Chondrocyte (in vitro differentiated cells): ENCODE measurements around the gene FER1L5. TPM values are rescaled to one million over a fixed set of nuclear protein-coding genes. Genes with fewer than 3 reads are reported as not detected.

Source experiments
- DNase-seq: peaks from one replicate; pipeline ENCODE4 v3.0.0; 2021; ENCODE audit warnings: mixed read lengths, low spot score
- H3K27ac Mint-ChIP-seq: one replicate; pipeline ENCODE4 v1.8.0; 2021; ENCODE audit warnings: mild to moderate bottlenecking, moderate library complexity, mixed read lengths; ENCODE audit not compliant: unreplicated experiment
- H3K27me3 Mint-ChIP-seq: 2 replicates; pipeline ENCODE4 v1.8.0; 2021; ENCODE audit warnings: low read depth, mixed read lengths
- H3K36me3 Mint-ChIP-seq: 2 replicates; pipeline ENCODE4 v1.8.0; 2021; ENCODE audit warnings: low read depth, mixed read lengths
- H3K4me1 Mint-ChIP-seq: 2 replicates; pipeline ENCODE4 v1.8.0; 2021; ENCODE audit warnings: low read depth, mild to moderate bottlenecking, mixed read lengths
- H3K4me3 Mint-ChIP-seq: one replicate; pipeline ENCODE4 v1.8.0; 2021; ENCODE audit warnings: mild to moderate bottlenecking, moderate library complexity, mixed read lengths; ENCODE audit not compliant: unreplicated experiment
- H3K9me3 Mint-ChIP-seq: 2 replicates; pipeline ENCODE4 v1.8.0; 2021; ENCODE audit warnings: low read depth, mixed read lengths
- CTCF ChIP-seq: fragments of 200-600 bp; sonication (generic); IDR thresholded peaks from 2 replicates; pipeline ENCODE4 v1.5.0; 2021; ENCODE audit warnings: antibody characterized with exemption, mild to moderate bottlenecking, moderate library complexity
- total RNA-seq: library from RNA; stranded (reverse); gene quantifications from 3 replicates; pipeline ENCODE4 v1.2.1, GENCODE V29; 2021

Gene FER1L5
- total RNA-seq, 1 donor from 2014 or later: not detected

GRCh38 chr2:96737831-96738230 is 95.3 kb downstream of the FER1L5 start:
- Mint-ChIP-seq H3K9me3 (no peaks in the 10 kb centered on the region), H3K4me1 (peaks cover 26% of the 10 kb centered on the region), H3K4me3 (no peak overlapping the region), H3K36me3 (peaks cover 11% of the 10 kb centered on the region), H3K27ac (no peak overlapping the region), H3K27me3 (no peaks in the 10 kb centered on the region)
- TF ChIP-seq CTCF: no peak
- DNase-seq: no peak

GRCh38 chr2:96739076-96739632 is 96.6 kb downstream of the FER1L5 start:
- Mint-ChIP-seq H3K36me3 (peaks cover 5% of the 10 kb centered on the region), H3K27ac (peak overlapping the region; percentile 98), H3K9me3 (no peaks in the 10 kb centered on the region), H3K4me1 (peaks cover 26% of the 10 kb centered on the region), H3K27me3 (no peaks in the 10 kb centered on the region), H3K4me3 (peak overlapping the region; percentile 100)
- no peak for DNase-seq
- TF ChIP-seq CTCF: no peak

GRCh38 chr2:96739633-96740428 is 97.3 kb downstream of the FER1L5 start, which contains the start of gene LMAN2L:
LMAN2L (minus strand) TSS chr2:96740064; CDS start chr2:96740040, 24 bp downstream.
- peaks cover 3% of the 10 kb centered on the region for H3K36me3 Mint-ChIP-seq
- TF ChIP-seq CTCF: peak; percentile 49
- peak within 1 kb of the TSS; percentile 100 for H3K4me3 Mint-ChIP-seq
- H3K27me3 Mint-ChIP-seq: peaks cover 1% of the 10 kb centered on the region
- peaks cover 26% of the 10 kb centered on the region for H3K4me1 Mint-ChIP-seq
- peak within 1 kb of the TSS; percentile 98 for H3K27ac Mint-ChIP-seq
- no peaks in the 10 kb centered on the region for H3K9me3 Mint-ChIP-seq
- DNase-seq: peak; percentile 99

GRCh38 chr2:96747061-96747617 is 104.6 kb downstream of the FER1L5 start:
- Mint-ChIP-seq H3K4me3 (no peak overlapping the region), H3K4me1 (peaks cover 6% of the 10 kb centered on the region), H3K27me3 (peaks cover 1% of the 10 kb centered on the region), H3K9me3 (no peaks in the 10 kb centered on the region), H3K27ac (no peak overlapping the region), H3K36me3 (no peaks in the 10 kb centered on the region)
- no peak for DNase-seq
- TF ChIP-seq CTCF: no peak

- Mint-ChIP-seq H3K27ac (no peak overlapping the region), H3K4me3 (no peak overlapping the region), H3K27me3 (no peaks in the 10 kb centered on the region), H3K4me1 (peaks cover 5% of the 10 kb centered on the region), H3K36me3 (no peaks in the 10 kb centered on the region), H3K9me3 (no peaks in the 10 kb centered on the region)
- no peak for TF ChIP-seq CTCF
- no peak for DNase-seq
Measured at GRCh38 chr2:96751800-96752199, 109.2 kb downstream of the FER1L5 start.
